SU-DHL-6 (cell line): Measurements from ENCODE around the gene SLC9A3.

Source experiments
- H2AFZ ChIP-seq: fragments of 200-600 bp; sonication (generic); 2 replicates; pipeline ENCODE4 v1.6.1; 2014; ENCODE audit warnings: low read depth, mild to moderate bottlenecking, moderate library complexity, mixed read lengths, antibody characterized with exemption, low read length; ENCODE audit not compliant: severe bottlenecking
- H3F3A ChIP-seq: fragments of 200-600 bp; shearing (Covaris generic); 2 replicates; pipeline ENCODE4 v1.6.0; 2016; ENCODE audit warnings: antibody characterized with exemption, mild to moderate bottlenecking; ENCODE audit not compliant: insufficient read depth
- H3K27ac ChIP-seq: fragments of 200-600 bp; sonication (generic); 2 replicates; pipeline ENCODE4 v1.5.1; 2016; ENCODE audit warnings: low read depth, mild to moderate bottlenecking, low read length, moderate library complexity, mixed read lengths
- H3K27me3 ChIP-seq: fragments of 200-600 bp; sonication (generic), shearing (Covaris generic); 2 replicates; pipeline ENCODE4 v1.6.0; 2014; ENCODE audit warnings: mild to moderate bottlenecking, low read length
- H3K36me3 ChIP-seq: fragments of 200-600 bp; sonication (generic); 2 replicates; pipeline ENCODE4 v1.6.1; 2014; ENCODE audit warnings: mild to moderate bottlenecking, low read length, mixed read lengths
- H3K4me2 ChIP-seq: fragments of 300-600, 200-600 bp; shearing (Covaris generic), sonication (generic); 2 replicates; pipeline ENCODE4 v1.6.0; 2014; ENCODE audit warnings: low read length, low read depth, mild to moderate bottlenecking; ENCODE audit not compliant: poor library complexity, severe bottlenecking
- H3K4me3 ChIP-seq: fragments of 200-600 bp; sonication (generic); 2 replicates; pipeline ENCODE4 v1.5.1; 2014; ENCODE audit warnings: antibody characterized with exemption, low read length, mild to moderate bottlenecking, mixed read lengths; ENCODE audit not compliant: insufficient read depth, poor library complexity, severe bottlenecking
- H3K79me2 ChIP-seq: fragments of 200-600 bp; sonication (generic); 2 replicates; pipeline ENCODE4 v1.6.1; 2014; ENCODE audit warnings: mild to moderate bottlenecking, low read length, moderate library complexity; ENCODE audit not compliant: insufficient read depth
- H3K9ac ChIP-seq: fragments of 200-600 bp; sonication (generic); 2 replicates; pipeline ENCODE4 v1.7.0; 2014; ENCODE audit warnings: mild to moderate bottlenecking, low read length
- H3K9me2 ChIP-seq: fragments of 200-600 bp; sonication (generic); replicated peaks from 2 replicates; pipeline ENCODE4 v1.6.1; 2014; ENCODE audit warnings: low read length; ENCODE audit not compliant: insufficient read depth
- H3K9me3 ChIP-seq: fragments of 200-600 bp; sonication (generic); 2 replicates; pipeline ENCODE4 v1.6.1; 2014; ENCODE audit warnings: low read length, mixed read lengths; ENCODE audit not compliant: insufficient read depth
- H4K20me1 ChIP-seq: fragments of 200-600 bp; sonication (generic); 2 replicates; pipeline ENCODE4 v1.6.1; 2014; ENCODE audit warnings: low read depth, mild to moderate bottlenecking, antibody characterized with exemption, low read length, moderate library complexity, mixed read lengths
- EZH2phosphoT487 ChIP-seq: fragments of 200-600 bp; sonication (generic), shearing (Covaris generic); conservative IDR thresholded peaks from 2 replicates; pipeline ENCODE4 v1.6.1; 2018; ENCODE audit warnings: mild to moderate bottlenecking, antibody characterized with exemption, low read length, moderate library complexity, mixed read lengths
- TF ChIP-seq, protein P1 (sequence below): fragments of 200-600 bp; sonication (generic); IDR thresholded peaks from one replicate; pipeline ENCODE4 v1.5.1; 2017; ENCODE audit warnings: antibody characterized with exemption, mild to moderate bottlenecking, low read length, moderate library complexity; ENCODE audit not compliant: insufficient read depth, poor library complexity, severe bottlenecking

The SLC9A3 gene

DNA sequence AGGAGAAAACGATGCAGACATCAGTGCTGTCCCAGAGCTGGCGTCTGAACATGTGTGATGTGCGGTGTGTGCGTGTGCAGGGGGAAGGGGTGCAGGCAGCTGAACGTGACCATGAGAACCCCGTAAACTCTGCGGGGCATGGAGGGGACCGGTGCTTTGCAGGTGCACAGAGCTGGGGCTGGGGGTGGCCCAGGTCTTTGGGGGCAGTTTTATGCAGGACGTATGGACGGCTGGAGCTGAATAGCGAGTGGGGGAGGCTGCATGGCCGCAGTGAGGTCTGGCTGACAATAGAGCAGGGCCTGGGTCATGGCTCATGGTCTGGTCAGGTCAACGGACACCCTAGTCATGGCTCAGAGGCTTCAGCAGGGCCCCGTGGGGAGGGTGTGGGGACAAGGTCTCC lies 84.6 kb downstream of the SLC9A3 start:
- Histone ChIP-seq H3K79me2 (peaks cover 12% of the 10 kb centered on the region), H2AFZ (no peak overlapping the region), H3K27ac (no peak overlapping the region), H3K27me3 (no peaks in the 10 kb centered on the region), H4K20me1 (no peaks in the 10 kb centered on the region), H3K9me2 (no peaks in the 10 kb centered on the region), H3K9me3 (no peaks in the 10 kb centered on the region), H3F3A (no peaks in the 10 kb centered on the region), H3K4me2 (no peak overlapping the region), H3K4me3 (no peak overlapping the region), H3K36me3 (no peaks in the 10 kb centered on the region), H3K9ac (no peak overlapping the region)
- no peak for TF ChIP-seq EZH2phosphoT487

DNA sequence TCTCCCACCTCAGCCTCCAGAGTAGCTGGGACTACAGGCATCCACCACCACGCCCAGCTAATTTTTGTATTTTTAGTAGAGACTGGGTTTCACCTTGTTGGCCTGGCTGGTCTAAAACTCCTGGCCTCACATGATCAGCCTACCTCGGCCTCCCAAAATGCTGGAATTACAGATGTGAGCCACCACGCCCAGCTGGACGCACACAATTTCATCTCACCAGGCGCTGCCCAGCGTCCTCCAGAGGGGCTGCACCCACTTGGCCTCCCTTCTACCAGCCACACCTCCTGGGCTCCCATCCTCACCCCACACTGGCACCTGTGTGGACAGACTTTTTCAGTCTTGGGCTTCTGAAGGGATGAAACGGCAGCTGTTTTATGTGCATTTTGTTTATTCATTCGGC lies 85.1 kb downstream of the SLC9A3 start:
- Histone ChIP-seq H2AFZ (no peak overlapping the region), H4K20me1 (no peaks in the 10 kb centered on the region), H3K27me3 (no peaks in the 10 kb centered on the region), H3K27ac (no peak overlapping the region), H3K36me3 (no peaks in the 10 kb centered on the region), H3K9me2 (no peaks in the 10 kb centered on the region), H3K4me3 (no peak overlapping the region), H3K79me2 (peaks cover 8% of the 10 kb centered on the region), H3F3A (no peaks in the 10 kb centered on the region), H3K4me2 (no peak overlapping the region), H3K9me3 (no peaks in the 10 kb centered on the region), H3K9ac (no peak overlapping the region)
- TF ChIP-seq, protein P1, sequence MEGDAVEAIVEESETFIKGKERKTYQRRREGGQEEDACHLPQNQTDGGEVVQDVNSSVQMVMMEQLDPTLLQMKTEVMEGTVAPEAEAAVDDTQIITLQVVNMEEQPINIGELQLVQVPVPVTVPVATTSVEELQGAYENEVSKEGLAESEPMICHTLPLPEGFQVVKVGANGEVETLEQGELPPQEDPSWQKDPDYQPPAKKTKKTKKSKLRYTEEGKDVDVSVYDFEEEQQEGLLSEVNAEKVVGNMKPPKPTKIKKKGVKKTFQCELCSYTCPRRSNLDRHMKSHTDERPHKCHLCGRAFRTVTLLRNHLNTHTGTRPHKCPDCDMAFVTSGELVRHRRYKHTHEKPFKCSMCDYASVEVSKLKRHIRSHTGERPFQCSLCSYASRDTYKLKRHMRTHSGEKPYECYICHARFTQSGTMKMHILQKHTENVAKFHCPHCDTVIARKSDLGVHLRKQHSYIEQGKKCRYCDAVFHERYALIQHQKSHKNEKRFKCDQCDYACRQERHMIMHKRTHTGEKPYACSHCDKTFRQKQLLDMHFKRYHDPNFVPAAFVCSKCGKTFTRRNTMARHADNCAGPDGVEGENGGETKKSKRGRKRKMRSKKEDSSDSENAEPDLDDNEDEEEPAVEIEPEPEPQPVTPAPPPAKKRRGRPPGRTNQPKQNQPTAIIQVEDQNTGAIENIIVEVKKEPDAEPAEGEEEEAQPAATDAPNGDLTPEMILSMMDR, result no peak
- TF ChIP-seq EZH2phosphoT487, result no peak

DNA sequence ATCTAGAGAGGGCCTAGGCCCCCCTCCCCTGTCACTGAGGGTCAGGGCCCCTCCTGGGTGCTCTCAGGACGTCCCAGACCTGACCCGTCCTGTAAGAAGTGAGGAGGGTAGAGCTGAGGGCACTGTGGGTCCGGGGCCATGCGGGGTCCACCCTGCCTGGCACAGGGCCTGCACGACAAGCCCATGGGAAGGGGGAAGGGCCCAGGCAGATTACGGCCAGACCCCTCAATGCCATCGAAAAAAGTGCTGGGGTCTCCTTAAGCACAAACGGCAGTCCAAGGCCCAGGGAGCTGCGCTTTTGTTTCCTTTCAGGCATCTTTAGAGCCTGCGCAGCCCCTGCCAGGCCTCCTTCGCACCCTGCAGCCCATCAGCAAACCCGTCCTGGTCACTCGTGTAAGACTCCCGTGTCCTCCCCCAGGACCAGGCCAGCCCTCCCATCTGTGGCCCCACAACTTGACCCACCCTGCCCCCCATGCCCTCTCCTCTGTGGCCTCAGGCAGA lies 85.7 kb downstream of the SLC9A3 start:
- no peaks in the 10 kb centered on the region for H3F3A ChIP-seq
- no peaks in the 10 kb centered on the region for H3K36me3 ChIP-seq
- no peak overlapping the region for H3K4me2 ChIP-seq
- TF ChIP-seq, protein P1, result no peak
- no peak for TF ChIP-seq EZH2phosphoT487
- H3K9me3 ChIP-seq, result no peaks in the 10 kb centered on the region
- H3K9ac ChIP-seq, result no peak overlapping the region
- no peak overlapping the region for H3K27ac ChIP-seq
- H2AFZ ChIP-seq, result no peak overlapping the region
- no peak overlapping the region for H3K4me3 ChIP-seq
- H4K20me1 ChIP-seq, result no peaks in the 10 kb centered on the region
- H3K9me2 ChIP-seq, result no peaks in the 10 kb centered on the region
- no peaks in the 10 kb centered on the region for H3K27me3 ChIP-seq
- peaks cover 2% of the 10 kb centered on the region; the same call in 1 of the 2 replicates for H3K79me2 ChIP-seq

DNA sequence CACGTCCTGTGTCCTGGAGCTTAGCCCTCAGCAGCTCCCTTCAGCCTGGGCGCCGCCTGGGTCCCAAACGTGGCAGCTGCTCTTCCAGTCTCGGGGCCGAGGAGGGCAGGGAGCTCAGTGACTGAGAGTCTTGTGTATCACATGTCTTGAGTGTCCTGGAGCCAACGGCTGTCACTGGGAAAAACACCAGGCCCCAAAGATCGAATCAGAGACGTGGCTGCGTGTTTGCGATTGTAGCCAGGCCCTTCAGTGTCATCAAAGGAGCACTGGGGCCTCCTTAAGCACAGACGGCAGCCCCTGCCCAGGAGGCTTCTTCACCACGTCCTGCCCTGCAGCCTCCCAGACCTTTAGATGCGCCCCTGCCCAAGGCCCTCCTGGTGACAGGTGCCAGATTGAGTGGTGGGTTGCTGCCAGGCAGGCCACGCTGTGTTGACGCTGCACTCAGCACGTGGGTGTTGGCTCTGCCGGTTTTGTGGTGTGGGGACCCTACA lies 86.9 kb downstream of the SLC9A3 start:
- Histone ChIP-seq H3K4me3 (no peak overlapping the region), H4K20me1 (no peaks in the 10 kb centered on the region), H3K36me3 (no peaks in the 10 kb centered on the region), H3K27ac (no peak overlapping the region), H3K9me3 (no peaks in the 10 kb centered on the region), H3F3A (no peaks in the 10 kb centered on the region), H3K9ac (no peak overlapping the region), H2AFZ (no peak overlapping the region), H3K79me2 (no peaks in the 10 kb centered on the region), H3K9me2 (no peaks in the 10 kb centered on the region), H3K27me3 (no peaks in the 10 kb centered on the region), H3K4me2 (no peak overlapping the region)
- TF ChIP-seq, protein P1, result no peak
- no peak for TF ChIP-seq EZH2phosphoT487
